AG20443 (cell line): ENCODE measurements around the gene ARHGAP20.

ENCODE experiments used
- DNase-seq: peaks from one replicate; pipeline ENCODE4 v3.0.0; 2012; ENCODE audit warnings: low spot score, mixed read lengths

ARHGAP20 gene

GRCh38 chr11:110527146-110527545 lies 185.1 kb downstream of the ARHGAP20 start:
- DNase-seq, result no peak
